ENCODE data around the gene GAS2L1. TPM values are rescaled to one million over a fixed set of nuclear protein-coding genes. Genes with fewer than 3 reads are reported as not detected.

The GAS2L1 gene
- total and polyA plus RNA-seq, 2 of the 4 experiments (the other 2 are of a cell fraction), result 1.4 to 15.6 TPM

- Histone ChIP-seq H2BK120ac (ENCODE audit: low read depth, low read length) (no peak overlapping the region), H3K23ac (ENCODE audit: low read depth, low read length) (no peak overlapping the region), H3K36me3 (ENCODE audit: control insufficient read depth, insufficient read depth, low read length) (peaks cover 54% of the 10 kb centered on the region), H3K4me2 (ENCODE audit: low read depth, low read length) (no peak overlapping the region), H4K20me1 (ENCODE audit: insufficient read depth, low read length) (peaks cover 11% of the 10 kb centered on the region; the same call in 1 of the 2 replicates), H2AK9ac (replicated peaks; ENCODE audit: low read depth, low read length, poor library complexity) (peak overlapping the region; percentile 59), H3K14ac (replicated peaks; ENCODE audit: low read depth, low read length) (no peak overlapping the region), H3K4me1 (ENCODE audit: control insufficient read depth, insufficient read depth, low read length) (no peaks in the 10 kb centered on the region), H3K4ac (ENCODE audit: low read depth, low read length) (no peak overlapping the region), H4K91ac (ENCODE audit: insufficient read depth, low read depth, low read length) (no peak overlapping the region), H4K5ac (ENCODE audit: low read depth, low read length) (no peak overlapping the region), H3K79me1 (ENCODE audit: low read depth in 1 of 2, low read length in 2 of 2) (no peaks in the 10 kb centered on the region), H4K8ac (ENCODE audit: low read depth in 2 of 2, low read length in 2 of 2) (no peak overlapping the region), H3K56ac (ENCODE audit: extremely low read depth, insufficient read depth, low read length) (no peak overlapping the region), H2AK5ac (ENCODE audit: low read depth, low read length) (no peak overlapping the region), H3K27ac (ENCODE audit: insufficient read depth, low read length) (no peak overlapping the region), H3K9ac (ENCODE audit: low read depth, low read length) (no peak overlapping the region), H3K27me3 (ENCODE audit: control insufficient read depth, insufficient read depth, low read length) (no peaks in the 10 kb centered on the region), H2AFZ (replicated peaks; ENCODE audit: low read length, poor library complexity) (no peak overlapping the region), H2BK20ac (ENCODE audit: low read depth, low read length) (no peak overlapping the region), H2BK5ac (ENCODE audit: low read depth, low read length, poor library complexity, severe bottlenecking) (no peak overlapping the region), H3K4me3 (ENCODE audit: insufficient read depth, low read depth, low read length) (no peak overlapping the region), H3K18ac (ENCODE audit: low read depth, low read length) (no peak overlapping the region), H2BK15ac (ENCODE audit: low read depth, low read length) (no peak overlapping the region), H3K9me1 (ENCODE audit: insufficient read depth, low read length) (no peaks in the 10 kb centered on the region), H3K9me3 (ENCODE audit: control insufficient read depth, insufficient read depth, low read length) (no peaks in the 10 kb centered on the region)
- intact Hi-C loops (cut with micrococcal nuclease) (no loop called here), dilution Hi-C loops (cut with HindIII; ENCODE audit: low sequenced_read_pairs, unreplicated experiment) (no loop called here), in situ Hi-C loops (cut with MboI; ENCODE audit: low sequenced_read_pairs) (no loop called here)
- CTCF ChIA-PET, result no interaction called here
- BruUV-seq (replicated peaks), result no TSS peak
- POLR2A ChIA-PET (ENCODE audit: unreplicated experiment), result no interaction called here
- ATAC-seq (ENCODE audit: low read depth), result no peak
- peak; percentile 4 for DNase-seq
- no peak for TF ChIP-seq POLR2A (IDR thresholded peaks at IDR 0.05; ENCODE audit: low read depth, low read length)
- TF ChIP-seq MAFK (IDR thresholded peaks at IDR 0.05; ENCODE audit: low read depth, low read length), result no peak
- no peak for TF ChIP-seq NFE2L2 (IDR thresholded peaks at IDR 0.05; ENCODE audit: low read depth, low read length)
- TF ChIP-seq MAZ (IDR thresholded peaks at IDR 0.05; ENCODE audit: borderline replicate concordance, low read depth, low read length), result no peak
- no peak for TF ChIP-seq SMC3 (IDR thresholded peaks at IDR 0.05; ENCODE audit: low read depth, low read length)
- TF ChIP-seq RCOR1 (IDR thresholded peaks at IDR 0.05; ENCODE audit: insufficient replicate concordance, low read length), result no peak
- no peak for TF ChIP-seq RAD21 (IDR thresholded peaks at IDR 0.05; ENCODE audit: low read length)
- no peak for TF ChIP-seq FOS (IDR thresholded peaks at IDR 0.05; ENCODE audit: low read depth, low read length)
- TF ChIP-seq CEBPB (IDR thresholded peaks at IDR 0.05; ENCODE audit: low read depth, low read length), result no peak
- no peak for TF ChIP-seq CTCF (conservative IDR thresholded peaks at IDR 0.05; ENCODE audit: low read depth, low read length)
- TF ChIP-seq RFX5 (IDR thresholded peaks at IDR 0.05; ENCODE audit: low read depth, low read length), result no peak
- TF ChIP-seq CHD1 (IDR thresholded peaks at IDR 0.05; ENCODE audit: low read depth, low read length), result no peak
- TF ChIP-seq BHLHE40 (IDR thresholded peaks at IDR 0.05; ENCODE audit: low read depth, low read length), result no peak
- no peak for TF ChIP-seq MXI1 (IDR thresholded peaks at IDR 0.05; ENCODE audit: borderline replicate concordance, low read depth, low read length)
- TF ChIP-seq USF2 (IDR thresholded peaks at IDR 0.05; ENCODE audit: low read depth, low read length), result no peak
- TF ChIP-seq ELK1 (IDR thresholded peaks at IDR 0.05; ENCODE audit: borderline replicate concordance, low read depth, low read length), result no peak
These were observed 39.5 kb downstream of the GAS2L1 start for GRCh38 chr22:29345932-29346331.

Measured in IMR-90 (cell line).